HK-2 (cell line): ENCODE data around the gene LRSAM1.
"Not testable (repeated sequence)": the region's sequence is repeated elsewhere in the genome, so short reads cannot be mapped to it uniquely, and the experiment has no call there.

Experiments used
- DNase-seq: peaks from one replicate; pipeline ENCODE4 v3.0.0-alpha.2; 2018; ENCODE audit not compliant: unreplicated experiment

LRSAM1 gene

DNA sequence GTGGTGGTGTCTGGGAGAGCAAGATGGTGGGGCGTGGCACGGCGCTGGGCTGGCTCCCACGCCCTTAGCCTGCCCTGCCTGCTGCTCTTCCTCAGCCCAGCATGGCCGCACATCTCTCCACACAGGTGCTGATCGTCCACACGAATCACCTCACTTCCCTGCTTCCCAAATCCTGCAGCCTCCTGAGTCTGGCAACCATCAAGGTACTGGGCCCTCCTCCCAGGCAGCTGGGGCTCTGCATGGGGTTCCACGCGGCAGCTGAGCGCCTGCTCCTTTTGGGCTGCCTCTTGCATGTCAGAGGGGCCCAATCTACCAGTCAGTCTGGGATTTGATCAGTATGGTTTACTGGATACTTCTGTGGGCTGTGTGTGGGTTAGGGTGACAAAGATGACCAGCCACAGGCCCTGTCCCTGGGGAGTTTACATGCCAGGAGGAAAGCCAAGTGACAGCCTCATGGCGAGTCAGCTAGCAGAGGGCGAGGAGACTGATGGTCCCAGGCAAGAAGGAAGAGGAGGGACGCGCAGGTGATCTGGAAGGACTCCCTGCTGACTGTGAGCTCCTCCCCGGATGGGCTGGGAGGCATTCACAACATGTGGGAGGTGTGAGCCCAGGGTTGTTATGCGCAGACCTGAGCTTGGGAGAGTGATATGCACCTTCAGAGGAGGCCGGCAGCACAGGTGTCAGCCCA, 6.0 kb downstream of the LRSAM1 start:
- no peak for DNase-seq

DNA sequence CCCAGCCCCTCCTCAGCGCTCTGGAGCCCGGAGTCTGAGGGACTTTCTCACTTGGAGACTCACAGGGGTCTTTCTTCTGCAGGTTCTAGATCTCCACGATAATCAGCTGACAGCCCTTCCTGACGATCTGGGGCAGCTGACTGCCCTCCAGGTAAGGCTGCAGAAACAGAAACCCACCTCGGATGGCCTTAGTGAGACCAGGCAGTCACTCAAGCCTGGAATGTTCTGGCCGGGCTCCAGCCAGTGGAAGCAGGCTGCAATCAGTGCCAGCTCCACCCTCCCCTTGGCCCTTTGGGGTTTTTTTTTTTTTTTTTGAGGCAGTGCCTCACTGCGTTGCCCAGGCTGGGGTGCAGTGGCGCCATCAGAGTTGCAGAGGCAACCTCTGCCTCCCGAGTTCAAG, 7.6 kb downstream of the LRSAM1 start:
- DNase-seq = no peak

DNA sequence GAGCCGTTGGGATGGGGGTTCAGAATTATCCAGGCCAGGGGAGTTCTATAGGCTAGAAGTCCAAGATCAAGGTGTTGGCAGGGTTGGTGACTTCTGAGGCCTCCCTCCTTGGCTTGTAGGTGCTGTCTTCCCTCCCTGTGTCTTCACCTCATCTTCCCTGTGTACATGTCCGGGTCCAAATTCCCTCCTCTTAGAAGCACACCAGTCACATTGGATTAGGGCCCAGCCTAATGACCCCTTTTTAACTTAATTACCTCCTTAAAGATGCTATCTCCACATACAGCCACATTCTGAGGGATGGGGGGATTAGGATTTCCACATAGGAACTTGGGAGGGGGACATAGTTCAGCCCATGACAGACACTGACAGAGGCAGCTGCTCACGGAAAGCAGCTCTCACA, 12.1 kb downstream of the LRSAM1 start:
- DNase-seq = no peak

DNA sequence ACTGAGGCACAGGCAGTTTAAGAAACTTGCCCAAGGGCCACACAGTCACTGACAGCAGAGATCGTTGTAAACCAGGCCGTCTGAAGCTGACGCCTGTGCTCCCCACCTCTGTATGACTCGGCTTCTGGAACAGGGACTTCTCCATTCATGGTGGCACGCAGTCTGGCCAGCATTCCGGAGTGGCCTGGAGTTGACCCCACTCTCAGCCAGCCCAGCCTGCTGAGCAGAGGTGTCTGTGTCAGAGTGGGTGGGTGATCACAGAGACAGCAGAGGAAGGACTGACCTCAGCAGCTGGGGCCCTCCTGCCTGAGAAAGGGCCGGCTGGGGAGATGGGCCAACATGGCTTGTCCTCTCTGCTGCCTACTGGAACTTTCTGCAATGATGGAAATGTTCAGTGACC, 12.6 kb downstream of the LRSAM1 start:
- no peak for DNase-seq

DNA sequence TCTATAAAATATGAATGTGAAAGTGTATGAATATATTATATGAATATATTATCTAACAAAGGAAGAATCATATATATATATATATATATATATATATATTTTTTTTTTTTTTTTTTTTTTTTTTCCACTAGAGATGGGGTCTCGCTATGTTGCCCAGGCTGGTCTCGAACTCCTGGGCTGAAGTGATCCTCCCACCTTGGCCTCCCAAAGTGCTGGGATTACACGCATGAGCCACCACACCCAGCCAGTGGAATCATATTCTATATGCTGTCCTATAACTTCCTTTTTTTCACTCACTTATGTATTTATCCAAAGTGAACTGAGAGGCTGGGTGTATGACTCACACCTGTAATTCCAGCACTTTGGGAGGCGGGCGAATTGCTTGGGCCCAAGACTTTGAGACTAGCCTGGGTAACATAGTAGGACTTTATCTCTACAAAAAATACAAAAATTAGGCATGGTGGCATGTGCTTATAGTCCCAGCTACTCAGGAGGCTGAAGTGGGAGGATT, 15.2 kb downstream of the LRSAM1 start:
- not testable (repeated sequence) for DNase-seq

DNA sequence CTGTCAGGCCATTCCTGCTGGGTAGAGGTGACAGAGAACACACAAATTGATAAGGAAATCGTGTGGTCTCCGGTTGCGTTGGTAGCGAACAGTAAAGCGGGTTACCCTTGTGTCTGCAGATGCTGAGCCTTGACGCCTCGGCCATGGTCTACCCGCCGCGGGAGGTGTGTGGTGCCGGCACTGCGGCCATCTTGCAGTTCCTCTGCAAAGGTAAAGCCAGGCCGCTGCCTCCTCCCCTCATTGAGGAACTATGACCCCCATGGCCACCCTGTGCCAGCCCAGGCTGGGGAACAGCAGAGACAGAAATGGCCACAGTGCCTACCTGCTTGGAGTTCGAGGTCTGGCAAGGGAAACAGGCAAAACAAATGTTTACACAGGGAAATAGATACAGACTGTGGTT, 16.3 kb downstream of the LRSAM1 start:
- DNase-seq = no peak

DNA sequence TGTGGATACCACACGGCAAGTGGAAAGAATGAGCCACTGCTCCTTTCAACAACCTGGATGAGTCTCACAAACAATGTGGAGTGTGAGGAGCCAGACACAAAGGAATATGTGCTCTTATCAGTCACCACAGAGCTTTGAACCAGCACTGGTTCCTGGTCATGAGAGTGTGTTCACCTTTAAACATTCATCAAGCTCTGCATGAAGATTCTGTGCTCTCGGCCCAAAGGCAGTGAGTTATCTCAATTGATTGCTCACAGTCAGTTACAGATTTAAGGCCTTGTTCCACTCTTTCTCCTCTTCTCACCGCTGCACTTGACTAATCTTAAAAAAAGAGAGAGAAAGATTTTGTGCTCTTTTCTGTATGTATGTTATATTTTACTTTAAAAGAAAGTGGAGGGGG, 19.4 kb downstream of the LRSAM1 start:
- no peak for DNase-seq

DNA sequence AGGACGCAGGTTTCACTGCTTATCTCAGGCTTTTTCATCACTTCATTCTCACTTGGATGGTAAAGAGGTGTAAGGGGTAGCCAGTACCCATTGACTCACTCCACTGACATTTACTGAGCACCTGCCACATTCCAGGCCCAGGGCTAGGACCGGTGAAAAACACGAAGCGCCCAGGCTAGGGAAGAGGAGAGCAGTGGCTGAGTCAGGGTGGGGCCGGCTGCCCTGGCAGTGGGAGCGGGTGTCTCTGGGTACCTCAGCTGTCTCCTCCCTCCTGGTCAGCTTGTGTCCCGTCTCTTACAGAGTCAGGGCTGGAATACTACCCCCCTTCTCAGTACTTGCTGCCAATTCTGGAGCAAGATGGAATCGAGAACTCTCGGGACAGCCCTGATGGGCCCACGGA, 22.2 kb downstream of the LRSAM1 start:
- DNase-seq = no peak

DNA sequence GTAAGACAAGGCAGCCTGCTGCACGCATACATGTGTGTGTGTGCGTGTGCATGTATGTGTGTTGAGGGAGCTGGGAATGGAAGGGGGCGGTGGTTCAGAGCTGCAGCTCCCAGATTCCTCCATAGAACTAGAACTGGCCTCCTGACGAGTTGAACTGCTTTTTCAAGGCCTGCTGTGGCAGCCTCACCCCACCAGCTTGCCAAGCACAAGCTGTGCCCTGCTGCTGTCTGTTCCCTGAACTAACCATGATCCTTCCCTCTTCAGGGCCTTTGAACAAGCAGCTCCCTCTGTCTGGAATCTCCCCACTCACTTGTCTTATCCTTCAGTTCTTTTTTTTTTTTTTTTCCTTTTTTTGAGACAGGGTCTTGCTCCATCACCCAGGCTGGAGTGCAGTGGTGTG, 22.6 kb downstream of the LRSAM1 start:
- no peak for DNase-seq

DNA sequence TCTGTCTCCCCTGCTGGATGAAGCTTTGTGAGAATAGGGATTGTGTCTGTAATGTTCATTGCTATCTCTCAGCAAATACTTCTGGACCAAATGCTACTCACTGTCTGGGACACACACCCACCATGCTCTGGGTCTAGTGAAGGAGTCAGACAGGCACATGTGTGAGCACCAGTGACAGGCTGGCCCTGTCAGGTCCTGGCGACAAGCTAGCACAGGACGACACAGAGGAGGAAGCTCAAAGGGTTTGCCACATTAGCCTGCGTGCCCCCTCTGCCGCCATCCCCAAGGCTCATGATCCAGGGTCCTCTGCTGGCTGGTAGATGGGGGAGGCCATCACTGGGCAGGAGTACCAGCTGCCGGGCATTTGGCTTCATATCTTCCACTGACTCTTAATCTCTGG, 23.3 kb downstream of the LRSAM1 start:
- DNase-seq = no peak

DNA sequence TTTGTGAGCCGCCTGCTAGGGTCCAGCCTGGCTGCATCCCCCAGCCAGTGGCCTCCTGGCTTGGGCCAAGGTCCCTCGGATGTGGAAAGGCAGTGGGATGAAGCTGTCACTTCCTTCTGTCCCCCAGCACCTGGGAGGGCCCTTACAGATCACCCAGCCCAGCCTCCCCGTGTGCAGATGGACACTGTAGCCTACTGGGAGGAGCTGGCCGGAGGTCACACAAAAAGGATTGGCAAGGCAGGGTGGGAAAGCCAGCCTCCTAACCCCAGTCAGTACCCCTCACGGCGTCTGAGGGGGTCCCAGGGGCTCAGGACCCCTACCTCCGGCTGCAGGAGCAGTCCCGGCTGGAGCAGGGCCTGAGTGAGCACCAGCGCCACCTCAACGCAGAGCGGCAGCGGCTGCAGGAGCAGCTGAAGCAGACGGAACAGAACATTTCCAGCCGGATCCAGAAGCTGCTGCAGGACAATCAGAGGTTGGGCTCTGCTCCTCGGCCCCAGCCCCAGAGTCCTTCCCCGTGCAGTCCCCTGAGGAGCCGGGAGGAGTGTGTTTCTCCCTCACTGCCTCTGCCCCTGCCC, 28.3 kb downstream of the LRSAM1 start:
- no peak for DNase-seq

DNA sequence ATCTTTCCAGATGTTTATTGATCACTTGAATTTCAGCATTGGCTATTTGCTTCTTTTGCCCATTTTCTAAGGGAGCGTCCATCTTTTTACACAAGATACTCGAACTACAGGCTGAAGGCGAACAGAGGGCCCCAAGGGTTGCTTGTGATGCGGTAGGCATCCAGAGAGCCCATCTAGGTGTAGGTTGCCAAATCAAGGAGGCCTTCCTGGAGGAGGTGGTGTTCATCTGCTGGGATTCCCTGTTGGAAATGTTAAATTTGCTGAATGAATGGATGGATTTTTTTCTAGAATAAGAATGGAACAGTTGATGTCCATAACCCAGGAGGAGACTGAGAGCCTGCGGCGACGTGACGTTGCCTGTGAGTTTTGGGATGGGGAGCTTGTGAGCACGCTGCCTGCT, 31.4 kb downstream of the LRSAM1 start:
- no peak for DNase-seq

DNA sequence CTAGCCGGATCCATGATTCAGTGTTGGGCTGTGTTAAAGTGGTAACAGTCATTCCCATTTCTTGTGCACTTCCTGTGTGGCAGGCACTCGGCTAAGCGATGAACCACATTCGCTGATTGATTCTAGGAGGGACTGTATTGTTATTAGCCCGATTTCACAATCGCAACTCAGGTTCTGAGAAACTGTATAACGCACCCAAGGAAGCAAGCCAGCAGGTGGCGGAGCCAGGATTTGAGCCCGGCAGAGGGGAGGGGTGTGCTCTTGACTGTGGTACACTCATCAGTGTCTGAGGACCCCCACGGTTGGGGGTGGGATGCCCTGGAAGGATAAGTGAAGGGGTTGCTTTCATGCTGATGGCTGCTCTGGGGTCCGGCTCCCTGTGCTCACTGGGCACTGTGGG, 34.7 kb downstream of the LRSAM1 start:
- no peak for DNase-seq

DNA sequence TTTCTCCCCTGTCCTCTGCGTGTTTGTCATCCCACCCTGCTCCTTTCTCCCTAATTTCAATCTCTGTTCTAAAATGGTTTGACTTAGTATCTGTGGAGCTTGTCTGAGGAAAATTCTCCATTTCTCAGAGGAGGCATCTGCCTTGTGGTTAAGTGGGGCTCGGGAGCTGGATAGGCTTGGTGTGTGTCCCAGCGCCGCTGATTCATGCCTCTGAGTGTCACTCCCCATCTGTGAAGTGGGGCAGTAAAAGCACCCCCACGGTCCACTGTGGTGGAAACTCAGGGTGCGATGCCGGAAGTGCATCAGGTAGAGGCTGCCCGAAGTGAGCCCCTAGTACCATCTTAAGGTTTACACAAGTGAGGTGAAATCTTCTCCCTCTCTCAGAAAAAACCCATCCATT, 37.6 kb downstream of the LRSAM1 start:
- no peak for DNase-seq

DNA sequence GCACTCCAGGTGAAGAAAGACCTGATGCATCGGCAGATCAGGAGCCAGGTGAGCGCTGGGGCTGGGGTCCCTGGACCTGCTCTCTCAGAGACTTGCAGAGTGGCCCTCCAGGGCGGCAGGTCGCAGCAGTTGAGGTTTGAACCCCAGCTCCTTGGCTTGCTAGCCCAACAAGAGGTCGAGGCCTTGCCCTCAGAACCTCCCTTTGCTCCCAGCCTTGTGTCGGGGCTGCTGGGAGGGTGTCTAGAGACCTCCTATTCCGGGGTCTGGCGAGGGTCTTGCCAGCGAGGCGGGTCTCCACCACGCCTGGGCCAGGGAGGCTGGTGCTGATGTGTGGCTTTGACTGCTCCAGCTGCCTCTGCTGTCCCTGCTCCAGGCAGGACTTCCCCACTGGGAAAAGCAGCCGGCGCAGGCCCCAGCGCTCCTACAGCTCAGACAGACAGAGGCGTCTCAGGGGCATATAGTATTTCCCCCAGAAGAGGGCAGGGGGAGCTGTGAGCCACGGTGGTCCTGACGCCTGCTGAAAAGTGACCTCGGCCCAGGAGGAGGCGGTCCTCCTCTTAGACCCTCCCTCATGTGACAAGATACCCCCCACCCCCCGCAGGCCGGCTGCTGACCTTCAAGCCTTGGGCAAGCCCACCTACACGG, 38.3 kb downstream of the LRSAM1 start:
- no peak for DNase-seq

DNA sequence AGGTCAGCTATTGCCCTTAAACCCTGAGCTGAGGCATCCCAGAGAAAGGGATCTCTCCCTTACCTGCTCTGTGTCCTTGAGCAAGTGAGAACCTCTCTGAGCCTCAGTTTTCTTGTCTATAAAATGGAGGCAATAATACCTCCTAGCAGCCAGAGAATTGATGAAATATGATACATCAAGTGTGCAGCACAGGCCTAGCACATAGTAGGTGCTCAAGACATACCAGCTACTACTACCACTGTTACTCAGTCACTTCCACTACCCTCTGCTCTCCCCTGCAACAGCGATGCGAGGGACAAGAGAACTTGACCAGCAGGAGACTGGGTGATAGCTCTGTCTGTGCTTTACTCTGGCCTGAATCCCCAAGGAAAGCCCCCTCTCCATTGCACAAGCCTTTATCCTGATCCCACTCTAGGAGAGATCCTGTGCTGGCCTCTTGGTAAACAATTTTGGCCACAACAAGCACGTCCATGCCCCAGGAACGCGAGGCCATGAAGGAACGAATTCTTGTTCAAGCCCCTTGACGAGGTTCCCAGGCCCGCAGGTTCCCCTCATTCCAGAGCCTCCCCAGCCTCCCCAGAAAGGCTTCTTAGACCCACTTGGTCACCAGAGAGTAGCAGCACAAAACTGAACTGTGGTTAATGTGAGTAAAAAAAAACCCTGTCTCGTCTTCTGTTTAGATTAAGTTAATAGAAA, 39.4 kb downstream of the LRSAM1 start:
- no peak for DNase-seq

DNA sequence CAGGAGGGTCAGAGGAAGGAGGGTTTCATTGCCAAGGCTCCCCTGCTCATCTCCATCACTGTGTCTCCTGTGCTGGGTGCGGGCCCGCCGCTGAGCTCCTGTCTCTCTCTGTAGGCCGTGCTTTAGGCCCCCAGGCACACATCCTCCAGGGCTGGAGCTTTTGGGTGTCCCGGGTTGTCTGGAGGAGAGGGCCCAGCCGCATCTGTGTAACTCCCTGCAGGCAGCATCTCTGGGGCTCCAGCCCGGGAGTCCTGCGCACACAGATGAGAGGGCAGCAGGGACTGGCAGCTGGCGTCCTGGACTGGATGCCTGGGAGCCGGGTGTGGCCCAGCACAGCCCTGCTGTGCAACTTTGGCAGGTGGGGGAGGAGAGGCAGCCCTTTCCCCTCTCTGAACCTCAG, 40.2 kb downstream of the LRSAM1 start:
- DNase-seq = no peak

DNA sequence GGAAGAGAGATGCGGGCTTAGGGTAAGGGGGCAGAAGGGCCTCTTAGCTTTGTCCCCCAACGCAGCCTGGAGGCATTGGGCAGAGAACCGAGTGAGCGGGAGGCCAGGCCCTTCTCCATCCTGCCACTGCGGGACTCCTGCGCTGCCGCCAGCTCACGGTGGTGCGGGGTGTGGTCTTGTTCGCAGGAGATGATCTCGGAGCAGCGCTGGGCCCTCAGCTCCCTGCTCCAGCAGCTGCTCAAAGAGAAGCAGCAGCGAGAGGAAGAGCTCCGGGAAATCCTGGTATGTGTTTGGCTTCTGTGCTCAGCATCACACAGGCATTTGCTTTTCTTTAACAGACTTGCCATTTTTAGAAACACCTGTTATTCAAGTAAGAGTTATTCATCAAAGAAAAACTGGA, 41.3 kb downstream of the LRSAM1 start:
- no peak for DNase-seq

DNA sequence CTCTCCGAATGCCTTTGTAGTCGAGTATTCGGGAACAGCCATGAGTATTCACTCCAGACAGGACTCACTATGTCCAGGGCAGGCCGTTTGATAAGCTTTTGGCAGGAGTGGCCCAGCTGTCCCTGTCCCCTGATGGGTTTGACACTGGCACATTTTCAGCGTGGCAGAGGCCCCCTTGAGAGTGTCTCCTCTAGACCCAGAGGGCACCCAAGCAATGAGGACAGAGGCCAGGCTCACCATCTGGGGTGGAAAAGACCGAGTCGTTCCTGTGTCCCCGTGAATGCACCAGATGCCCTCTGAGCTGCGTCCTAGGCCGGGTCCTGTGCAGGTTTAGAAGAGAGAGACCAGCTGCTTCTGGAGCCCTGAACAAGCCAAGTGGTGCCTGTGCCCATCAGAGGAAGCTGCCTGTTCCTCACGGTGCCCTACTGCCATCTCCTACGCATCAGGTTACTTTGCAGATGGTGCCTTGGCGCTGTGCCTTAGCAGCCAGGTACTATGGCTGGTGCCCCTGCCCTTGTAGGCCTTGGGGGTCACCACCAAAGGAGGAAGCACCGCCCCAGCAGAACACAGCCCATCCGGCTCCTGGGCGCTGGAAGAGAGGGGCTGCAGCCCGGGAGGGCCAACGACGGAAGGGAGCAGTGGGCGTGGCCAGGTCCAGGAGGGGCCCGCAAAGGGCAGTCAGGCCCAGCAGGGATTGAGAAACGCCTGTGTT, 42.4 kb downstream of the LRSAM1 start:
- DNase-seq = no peak

DNA sequence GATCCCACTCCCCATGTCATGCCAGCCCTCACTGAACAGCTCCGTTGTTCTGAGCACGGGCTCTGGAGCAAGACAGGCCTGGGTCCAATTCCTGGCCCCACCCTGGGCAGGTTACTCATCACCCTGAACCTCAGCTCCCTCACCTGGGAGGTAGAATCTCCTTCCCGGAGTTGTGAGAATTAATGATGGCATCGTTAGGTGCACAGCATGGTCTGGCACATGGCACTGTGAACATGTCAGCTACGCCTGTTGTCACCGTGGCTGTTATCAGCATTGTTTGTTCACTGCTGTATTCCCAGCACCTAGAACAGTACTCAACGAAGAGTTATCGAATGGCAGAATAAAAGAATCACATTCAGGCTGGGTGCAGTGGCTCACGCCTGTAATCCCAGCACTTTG, 43.0 kb downstream of the LRSAM1 start:
- DNase-seq = no peak

DNA sequence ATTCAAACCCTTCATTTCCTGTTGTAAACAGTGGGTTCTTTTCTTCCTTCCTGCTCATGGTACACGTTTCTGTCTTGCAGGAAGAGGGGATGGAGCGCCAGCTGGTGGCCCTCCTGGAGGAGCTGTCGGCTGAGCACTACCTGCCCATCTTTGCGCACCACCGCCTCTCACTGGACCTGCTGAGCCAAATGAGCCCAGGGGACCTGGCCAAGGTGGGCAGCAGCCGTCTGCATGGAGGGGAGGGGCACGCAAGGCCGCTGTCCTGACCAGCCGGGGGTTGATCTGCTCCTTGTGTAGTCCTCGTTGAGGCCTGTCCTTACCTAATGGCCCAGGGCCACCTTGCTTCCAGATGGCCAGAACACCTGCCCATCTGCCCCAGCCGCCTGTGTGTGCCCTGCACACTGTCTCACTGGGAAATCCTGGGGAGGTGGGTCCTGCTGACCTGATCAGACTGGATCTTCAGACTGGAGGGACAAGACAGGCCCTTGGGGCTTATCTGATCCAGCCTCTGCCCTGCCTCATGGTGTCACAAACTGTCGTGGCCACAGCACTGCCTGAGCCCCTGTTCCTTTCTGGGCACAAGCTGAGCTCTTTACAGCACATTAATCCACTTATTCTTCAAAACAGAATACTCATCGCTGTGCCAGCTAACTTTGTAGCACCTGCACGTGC, 44.7 kb downstream of the LRSAM1 start:
- no peak for DNase-seq

DNA sequence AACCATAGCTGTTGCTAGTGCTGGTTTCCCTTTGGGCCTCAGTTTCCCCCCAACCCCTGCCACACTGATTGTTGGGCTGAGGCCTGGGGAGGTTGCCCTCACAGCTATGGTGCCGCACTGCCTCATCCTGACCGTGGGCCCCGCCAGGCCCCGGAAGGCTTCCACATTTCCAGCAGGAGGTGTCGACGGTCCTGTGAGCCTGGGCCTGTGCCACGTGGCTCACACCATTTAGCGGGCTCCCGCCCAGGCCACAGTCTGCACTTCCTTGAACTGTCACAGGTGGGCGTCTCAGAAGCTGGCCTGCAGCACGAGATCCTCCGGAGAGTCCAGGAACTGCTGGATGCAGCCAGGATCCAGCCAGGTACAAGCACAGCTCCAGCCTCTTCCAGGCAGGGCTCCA, 45.7 kb downstream of the LRSAM1 start:
- DNase-seq = no peak
